Upper lobe of right lung (tissue), 1 donor: Measurements from ENCODE around the gene NYAP2. TPM values are rescaled to one million over a fixed set of nuclear protein-coding genes. Genes with fewer than 3 reads are reported as not detected.

Source experiments
- ATAC-seq: fragments of 200-7000 bp; cut with Tn5 transposase; one replicate; pipeline ENCODE4 v1.9.1; 2020; ENCODE audit warnings: mild to moderate bottlenecking, moderate library complexity
- DNase-seq: peaks from one replicate; pipeline ENCODE4 v3.0.0-alpha.2; 2020
- H3K27ac ChIP-seq: fragments of 200-600 bp; one replicate; pipeline ENCODE4 v1.8.0; 2022
- H3K27me3 ChIP-seq: fragments of 200-600 bp; one replicate; pipeline ENCODE4 v1.8.0; 2022; ENCODE audit warnings: mild to moderate bottlenecking
- H3K36me3 ChIP-seq: fragments of 200-600 bp; one replicate; pipeline ENCODE4 v1.8.0; 2022
- H3K4me1 ChIP-seq: fragments of 200-600 bp; one replicate; pipeline ENCODE4 v1.8.0; 2022
- H3K4me3 ChIP-seq: fragments of 200-600 bp; one replicate; pipeline ENCODE4 v1.8.0; 2022; ENCODE audit warnings: mild to moderate bottlenecking
- H3K9me3 ChIP-seq: fragments of 200-600 bp; one replicate; pipeline ENCODE4 v1.8.0; 2022
- intact Hi-C: fragments of 100-400 bp; cut with DNase I; formaldehyde crosslinking; loops from one replicate; pipeline ENCODE4 v1.11.0; 2022
- total RNA-seq: library from RNA; stranded (reverse); fragmentation: NEBNext Ultra II Directional; extraction: Animal tissue kit (Norgen Biotek cat#: 25700); gene quantifications from one replicate; pipeline ENCODE4 v1.2.1, GENCODE V29; 2021
- TF ChIP-seq, protein P1 (sequence below): fragments of 200-600 bp; IDR thresholded peaks from one replicate; pipeline ENCODE4 v1.8.0; 2022; ENCODE audit warnings: antibody characterized with exemption
- donor health status: DM: no; HTN: yes; CAD: no; lungs with severe emphysema.

Gene NYAP2
- total RNA-seq, 1 donor from 2014 or later: 0.93 TPM

- ATAC-seq: no peak
- Histone ChIP-seq H3K4me3 (no peak overlapping the region), H3K36me3 (no peaks in the 10 kb centered on the region), H3K4me1 (no peaks in the 10 kb centered on the region), H3K27me3 (no peaks in the 10 kb centered on the region), H3K9me3 (no peaks in the 10 kb centered on the region), H3K27ac (no peak overlapping the region)
- intact Hi-C loops: no loop called here
- no peak for DNase-seq
- TF ChIP-seq, protein P1, sequence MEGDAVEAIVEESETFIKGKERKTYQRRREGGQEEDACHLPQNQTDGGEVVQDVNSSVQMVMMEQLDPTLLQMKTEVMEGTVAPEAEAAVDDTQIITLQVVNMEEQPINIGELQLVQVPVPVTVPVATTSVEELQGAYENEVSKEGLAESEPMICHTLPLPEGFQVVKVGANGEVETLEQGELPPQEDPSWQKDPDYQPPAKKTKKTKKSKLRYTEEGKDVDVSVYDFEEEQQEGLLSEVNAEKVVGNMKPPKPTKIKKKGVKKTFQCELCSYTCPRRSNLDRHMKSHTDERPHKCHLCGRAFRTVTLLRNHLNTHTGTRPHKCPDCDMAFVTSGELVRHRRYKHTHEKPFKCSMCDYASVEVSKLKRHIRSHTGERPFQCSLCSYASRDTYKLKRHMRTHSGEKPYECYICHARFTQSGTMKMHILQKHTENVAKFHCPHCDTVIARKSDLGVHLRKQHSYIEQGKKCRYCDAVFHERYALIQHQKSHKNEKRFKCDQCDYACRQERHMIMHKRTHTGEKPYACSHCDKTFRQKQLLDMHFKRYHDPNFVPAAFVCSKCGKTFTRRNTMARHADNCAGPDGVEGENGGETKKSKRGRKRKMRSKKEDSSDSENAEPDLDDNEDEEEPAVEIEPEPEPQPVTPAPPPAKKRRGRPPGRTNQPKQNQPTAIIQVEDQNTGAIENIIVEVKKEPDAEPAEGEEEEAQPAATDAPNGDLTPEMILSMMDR: no peak
Observed at GRCh38 chr2:225378984-225379383, 20.5 kb upstream of the NYAP2 start.

- no peak for DNase-seq
- intact Hi-C loops: no loop called here
Observed at GRCh38 chr2:225379856-225380255, 19.7 kb upstream of the NYAP2 start.

DNA sequence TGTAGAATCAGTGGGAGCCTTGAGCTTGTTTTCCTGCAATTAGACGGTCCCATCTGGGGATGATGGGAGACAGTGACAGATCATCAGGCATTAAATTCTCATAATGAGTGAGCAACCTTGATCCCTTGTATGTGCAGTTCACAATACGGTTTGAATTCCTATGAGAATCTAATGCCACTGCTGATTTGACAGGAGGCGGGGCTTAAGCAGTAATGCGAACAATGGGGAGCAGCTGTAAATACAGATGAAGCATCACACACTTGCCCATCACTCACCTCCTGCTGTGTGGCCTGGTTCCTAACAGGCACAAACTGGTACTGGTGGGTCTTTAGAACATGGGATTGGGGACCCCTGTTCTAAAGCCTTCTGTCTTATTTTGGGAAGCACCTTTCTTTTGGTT is 17.9 kb upstream of the NYAP2 start:
- intact Hi-C loops: no loop called here
- Histone ChIP-seq H3K9me3 (no peaks in the 10 kb centered on the region), H3K4me3 (no peak overlapping the region), H3K36me3 (no peaks in the 10 kb centered on the region), H3K4me1 (no peaks in the 10 kb centered on the region), H3K27me3 (no peaks in the 10 kb centered on the region), H3K27ac (no peak overlapping the region)
- DNase-seq (no peak), ATAC-seq (no peak)
- TF ChIP-seq, protein P1: no peak

More at GRCh38 chr2:225379856-225380255, 19.7 kb upstream of the NYAP2 start:
- TF ChIP-seq, protein P1: no peak
- Histone ChIP-seq H3K4me3 (no peak overlapping the region), H3K27ac (no peak overlapping the region), H3K9me3 (no peaks in the 10 kb centered on the region), H3K27me3 (no peaks in the 10 kb centered on the region), H3K36me3 (no peaks in the 10 kb centered on the region), H3K4me1 (no peaks in the 10 kb centered on the region)
- ATAC-seq: no peak

- H3K4me3 ChIP-seq: no peak overlapping the region
- intact Hi-C loops: no loop called here
- peaks cover 6% of the 10 kb centered on the region for H3K27me3 ChIP-seq
- H3K27ac ChIP-seq: no peak overlapping the region
- no peaks in the 10 kb centered on the region for H3K9me3 ChIP-seq
- no peak for DNase-seq
- H3K4me1 ChIP-seq: no peaks in the 10 kb centered on the region
- H3K36me3 ChIP-seq: no peaks in the 10 kb centered on the region
- peak; percentile 47 for ATAC-seq
- TF ChIP-seq, protein P1: no peak
Observed at GRCh38 chr2:225398372-225398771, 1.1 kb upstream of the NYAP2 start.

DNA sequence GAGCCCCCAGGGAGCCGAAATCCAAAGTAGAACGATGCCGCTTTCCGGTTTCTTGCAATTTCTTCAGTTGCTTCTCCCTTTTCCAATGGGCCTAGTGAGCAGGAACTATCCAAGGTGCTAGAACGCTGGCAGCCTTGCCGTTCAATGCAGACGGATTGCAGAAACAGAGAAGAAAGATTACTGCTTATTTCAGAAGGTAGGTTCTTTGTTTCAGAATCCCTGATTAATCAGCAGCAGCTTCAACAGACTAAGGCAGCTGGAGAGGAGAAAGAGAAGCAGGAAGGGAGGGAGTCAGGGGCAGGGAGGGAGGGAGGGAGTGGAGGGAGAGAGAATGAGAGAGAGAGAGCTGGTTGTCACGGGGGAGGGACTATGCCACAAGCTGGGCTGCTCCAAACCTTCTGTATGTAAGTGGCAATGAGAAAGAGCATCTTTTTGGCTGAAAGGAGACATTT is 576 bp downstream of the NYAP2 start:
- intact Hi-C loops: no loop called here
- no peak for ATAC-seq
- Histone ChIP-seq H3K4me1 (no peaks in the 10 kb centered on the region), H3K9me3 (no peaks in the 10 kb centered on the region), H3K4me3 (no peak overlapping the region), H3K27me3 (peaks cover 6% of the 10 kb centered on the region), H3K27ac (no peak overlapping the region), H3K36me3 (no peaks in the 10 kb centered on the region)
- TF ChIP-seq, protein P1: no peak
- DNase-seq: no peak
